H9 (cell line): ENCODE measurements around the gene MYO10. TPM values are rescaled to one million over a fixed set of nuclear protein-coding genes. Genes with fewer than 3 reads are reported as not detected.

Experiments used
- DNase-seq: peaks from one replicate; pipeline ENCODE4 v3.0.0-alpha.2; 2017
- H2AFZ ChIP-seq: one replicate; pipeline ENCODE4 v1.6.1; 2013; ENCODE audit warnings: mild to moderate bottlenecking, low read length, control low read depth, moderate library complexity
- H2AK5ac ChIP-seq: 2 replicates; pipeline ENCODE4 v1.6.1; 2013; ENCODE audit warnings: low read length, control low read depth, mixed read lengths; ENCODE audit not compliant: insufficient read length
- H2BK120ac ChIP-seq: one replicate; pipeline ENCODE4 v1.6.1; 2013; ENCODE audit warnings: low read depth, mild to moderate bottlenecking, low read length, control low read depth, inconsistent platforms; ENCODE audit not compliant: poor library complexity, severe bottlenecking
- H2BK12ac ChIP-seq: 2 replicates; pipeline ENCODE4 v1.6.1; 2013; ENCODE audit warnings: low read length, control low read depth, mixed read lengths, low read depth; ENCODE audit not compliant: insufficient read length
- H2BK15ac ChIP-seq: 2 replicates; pipeline ENCODE4 v1.6.1; 2013; ENCODE audit warnings: low read depth, low read length, control low read depth
- H2BK20ac ChIP-seq: one replicate; pipeline ENCODE4 v1.6.1; 2013; ENCODE audit warnings: low read depth, mild to moderate bottlenecking, low read length, control low read depth, inconsistent platforms; ENCODE audit not compliant: poor library complexity, severe bottlenecking
- H2BK5ac ChIP-seq: 2 replicates; pipeline ENCODE4 v1.6.1; 2013; ENCODE audit warnings: low read length, control low read depth, mixed read lengths; ENCODE audit not compliant: insufficient read length
- H3K14ac ChIP-seq: 2 replicates; pipeline ENCODE4 v1.6.1; 2013; ENCODE audit warnings: low read length, control low read depth; ENCODE audit not compliant: insufficient read depth
- H3K18ac ChIP-seq: 2 replicates; pipeline ENCODE4 v1.6.1; 2013; ENCODE audit warnings: low read depth, mild to moderate bottlenecking, mixed read lengths, low read length, control low read depth; ENCODE audit not compliant: insufficient read length
- H3K23ac ChIP-seq: 2 replicates; pipeline ENCODE4 v1.6.1; 2013; ENCODE audit warnings: low read length, control low read depth, mixed read lengths, low read depth; ENCODE audit not compliant: insufficient read length
- H3K23me2 ChIP-seq: 2 replicates; pipeline ENCODE4 v1.6.1; 2013; ENCODE audit warnings: low read depth, mild to moderate bottlenecking, mixed read lengths, low read length, control low read depth; ENCODE audit not compliant: insufficient read length, poor library complexity, severe bottlenecking
- H3K27ac ChIP-seq: 2 replicates; pipeline ENCODE4 v1.5.1; 2013; ENCODE audit warnings: low read length, control low read depth, mixed read lengths, low read depth; ENCODE audit not compliant: insufficient read length
- H3K27me3 ChIP-seq: 2 replicates; pipeline ENCODE4 v1.6.1; 2013; ENCODE audit warnings: low read length, control low read depth, inconsistent platforms; ENCODE audit not compliant: insufficient read depth
- H3K4ac ChIP-seq: 2 replicates; pipeline ENCODE4 v1.6.1; 2013; ENCODE audit warnings: low read depth, mild to moderate bottlenecking, control low read depth, inconsistent platforms, low read length, moderate library complexity
- H3K4me1 ChIP-seq: 2 replicates; pipeline ENCODE4 v1.6.1; 2013; ENCODE audit warnings: low read length, control low read depth, inconsistent platforms; ENCODE audit not compliant: insufficient read depth
- H3K4me2 ChIP-seq: 2 replicates; pipeline ENCODE4 v1.6.1; 2013; ENCODE audit warnings: low read length, control low read depth, mixed read lengths; ENCODE audit not compliant: insufficient read length, insufficient read depth
- H3K56ac ChIP-seq: 2 replicates; pipeline ENCODE4 v1.6.1; 2013; ENCODE audit warnings: low read depth, mild to moderate bottlenecking, mixed read lengths, low read length, control low read depth; ENCODE audit not compliant: insufficient read length
- H3K79me1 ChIP-seq: 2 replicates; pipeline ENCODE4 v1.6.1; 2013; ENCODE audit warnings: low read depth, mild to moderate bottlenecking, moderate library complexity, low read length, control low read depth, inconsistent platforms; ENCODE audit not compliant: insufficient read depth, poor library complexity, severe bottlenecking
- H3K79me2 ChIP-seq: 2 replicates; pipeline ENCODE4 v1.6.1; 2013; ENCODE audit warnings: low read length, control low read depth, inconsistent platforms; ENCODE audit not compliant: insufficient read depth
- H3K9ac ChIP-seq: 2 replicates; pipeline ENCODE4 v1.6.1; 2013; ENCODE audit warnings: low read length, control low read depth, mixed read lengths; ENCODE audit not compliant: insufficient read length; ENCODE audit errors: extremely low read depth
- H3K9me3 ChIP-seq: one replicate; pipeline ENCODE4 v1.6.1; 2013; ENCODE audit warnings: low read depth, low read length, inconsistent platforms; ENCODE audit not compliant: control insufficient read depth
- H3T11ph ChIP-seq: one replicate; pipeline ENCODE4 v1.6.1; 2013; ENCODE audit warnings: mild to moderate bottlenecking, low read length, control low read depth, inconsistent platforms
- H4K20me1 ChIP-seq: one replicate; pipeline ENCODE4 v1.6.1; 2013; ENCODE audit not compliant: control insufficient read depth, insufficient read length, insufficient read depth
- H4K5ac ChIP-seq: 2 replicates; pipeline ENCODE4 v1.6.1; 2013; ENCODE audit warnings: low read depth, mild to moderate bottlenecking, mixed read lengths, low read length, control low read depth; ENCODE audit not compliant: insufficient read length
- H4K8ac ChIP-seq: replicated peaks from 2 replicates; pipeline ENCODE4 v1.6.1; 2013; ENCODE audit warnings: low read length, control low read depth, mixed read lengths, low read depth; ENCODE audit not compliant: insufficient read length
- H4K91ac ChIP-seq: 2 replicates; pipeline ENCODE4 v1.6.1; 2013; ENCODE audit warnings: low read depth, mild to moderate bottlenecking, moderate library complexity, mixed read lengths, low read length, control low read depth; ENCODE audit not compliant: insufficient read length
- H3K27ac Mint-ChIP-seq, 3 experiments: 2 replicates in 2 of 3; 3 replicates in 1 of 3; pipeline ENCODE4 v1.8.0; 2020 to 2021; ENCODE audit warnings: mixed read lengths in 3 of 3, mild to moderate bottlenecking in 1 of 3, moderate library complexity in 1 of 3
- H3K27me3 Mint-ChIP-seq: 2 replicates; pipeline ENCODE4 v1.8.0; 2021; ENCODE audit warnings: low read depth, mild to moderate bottlenecking, moderate library complexity, mixed read lengths
- H3K36me3 Mint-ChIP-seq, 3 experiments: 2 replicates in 2 of 3; 3 replicates in 1 of 3; pipeline ENCODE4 v1.8.0; 2020 to 2021; ENCODE audit warnings: low read depth in 3 of 3, mixed read lengths in 3 of 3; ENCODE audit not compliant: insufficient read depth in 1 of 3
- H3K4me1 Mint-ChIP-seq, 2 experiments: 2 replicates each; pipeline ENCODE4 v1.8.0; 2020; ENCODE audit warnings: mixed read lengths in 2 of 2
- H3K4me3 Mint-ChIP-seq, 2 experiments: 2 replicates in 1 of 2; 3 replicates in 1 of 2; pipeline ENCODE4 v1.8.0; 2020 to 2021; ENCODE audit warnings: mild to moderate bottlenecking in 2 of 2, mixed read lengths in 2 of 2, moderate library complexity in 1 of 2
- H3K9me3 Mint-ChIP-seq, 2 experiments: 2 replicates in 1 of 2; 3 replicates in 1 of 2; pipeline ENCODE4 v1.8.0; 2020; ENCODE audit warnings: mild to moderate bottlenecking in 2 of 2, mixed read lengths in 2 of 2, moderate library complexity in 1 of 2
- CTCF ChIP-seq: fragments of 200-600 bp; sonication (generic); conservative IDR thresholded peaks from 3 replicates; pipeline ENCODE4 v1.8.0; 2021; ENCODE audit warnings: antibody characterized with exemption, mild to moderate bottlenecking
- WGBS: extraction: QIAGEN DNeasy Blood & Tissue Kit; methylation state at CpG from one replicate; pipeline ENCODE4 v1.1.7; 2013; ENCODE audit warnings: missing lambda C conversion rate, low lambda C conversion rate, mixed read lengths; ENCODE audit not compliant: insufficient read length; ENCODE audit errors: extremely low coverage; 5-methylcytosine and 5-hydroxymethylcytosine counted together
- total RNA-seq: library from RNA; stranded (reverse); gene quantifications from 2 replicates; pipeline ENCODE4 v1.2.1, GENCODE V29; 2021

MYO10 gene
- total RNA-seq, 1 experiment from 2014 or later, result 127 TPM

GRCh38 chr5:16864631-16865131, 71.4 kb downstream of the MYO10 start:
- no peak for TF ChIP-seq CTCF
- peak overlapping the region; percentile 55 to 82 (median 70); a peak in 3 of 7 replicates for H3K27ac Mint-ChIP-seq
- H3K4me2 ChIP-seq, result no peak overlapping the region

More at GRCh38 chr5:16864631-16865131, 71.4 kb downstream of the MYO10 start:
- H3T11ph ChIP-seq, result no peak overlapping the region
- no peak overlapping the region for H3K56ac ChIP-seq
- no CpG with 5 or more reads among the region's 4 CpGs for WGBS
- H3K27me3 ChIP-seq, result no peaks in the 10 kb centered on the region
- H2BK20ac ChIP-seq, result no peak overlapping the region
- H2AFZ ChIP-seq, result no peak overlapping the region
- Mint-ChIP-seq H3K9me3 (no peaks in the 10 kb centered on the region), H3K27me3 (no peaks in the 10 kb centered on the region), H3K4me1 (peaks cover 60 to 73% of the 10 kb centered on the region in 2 experiments), H3K36me3 (peaks cover 0 to 4% (median 3%) of the 10 kb centered on the region in 3 experiments; a peak in 2 of 7 replicates), H3K4me3 (no peak overlapping the region)
- no peak overlapping the region for H3K23ac ChIP-seq
- no peaks in the 10 kb centered on the region for H3K79me1 ChIP-seq
- H3K4ac ChIP-seq, result no peak overlapping the region
- no peak overlapping the region for H4K8ac ChIP-seq
- H2BK5ac ChIP-seq, result no peak overlapping the region
- DNase-seq, result no peak
- no peak overlapping the region for H2BK12ac ChIP-seq
- H2BK120ac ChIP-seq, result no peak overlapping the region
- no peak overlapping the region for H3K18ac ChIP-seq
- no peaks in the 10 kb centered on the region for H4K20me1 ChIP-seq
- no peaks in the 10 kb centered on the region for H3K9me3 ChIP-seq
- no peak overlapping the region for H4K5ac ChIP-seq
- peaks cover 32% of the 10 kb centered on the region for H3K4me1 ChIP-seq
- H3K9ac ChIP-seq, result no peak overlapping the region
- no peak overlapping the region for H2AK5ac ChIP-seq
- no peak overlapping the region for H4K91ac ChIP-seq
- H3K79me2 ChIP-seq, result no peaks in the 10 kb centered on the region
- no peaks in the 10 kb centered on the region for H3K23me2 ChIP-seq
- H2BK15ac ChIP-seq, result no peak overlapping the region
- H3K14ac ChIP-seq, result no peak overlapping the region
- H3K27ac ChIP-seq, result no peak overlapping the region
